GM21619 (cell line): Measurements from ENCODE around the gene PRKAR2A.
"Not testable (repeated sequence)": the region's sequence is repeated elsewhere in the genome, so short reads cannot be mapped to it uniquely, and the experiment has no call there.

Experiments
- ATAC-seq: cut with Tn5 transposase; IDR thresholded peaks from one replicate; pipeline ENCODE4 v1.9.1; 2021; ENCODE audit not compliant: unreplicated experiment

Gene PRKAR2A

DNA sequence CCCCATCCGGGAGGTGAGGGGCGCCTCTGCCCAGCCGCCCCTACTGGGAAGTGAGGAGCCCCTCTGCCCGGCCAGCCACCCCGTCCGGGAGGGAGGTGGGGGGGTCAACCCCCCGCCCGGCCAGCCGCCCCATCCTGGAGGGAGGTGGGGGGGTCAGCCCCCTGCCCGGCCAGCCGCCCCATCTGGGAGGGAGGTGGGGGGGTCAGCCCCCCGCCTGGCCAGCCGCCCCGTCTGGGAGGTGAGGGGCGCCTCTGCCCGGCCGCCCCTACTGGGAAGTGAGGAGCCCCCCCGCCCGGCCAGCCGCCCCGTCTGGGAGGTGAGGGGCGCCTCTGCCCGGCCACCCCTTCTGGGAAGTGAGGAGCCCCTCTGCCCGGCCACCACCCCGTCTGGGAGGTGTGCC lies 113.1 kb downstream of the PRKAR2A start:
- not testable (repeated sequence) for ATAC-seq

DNA sequence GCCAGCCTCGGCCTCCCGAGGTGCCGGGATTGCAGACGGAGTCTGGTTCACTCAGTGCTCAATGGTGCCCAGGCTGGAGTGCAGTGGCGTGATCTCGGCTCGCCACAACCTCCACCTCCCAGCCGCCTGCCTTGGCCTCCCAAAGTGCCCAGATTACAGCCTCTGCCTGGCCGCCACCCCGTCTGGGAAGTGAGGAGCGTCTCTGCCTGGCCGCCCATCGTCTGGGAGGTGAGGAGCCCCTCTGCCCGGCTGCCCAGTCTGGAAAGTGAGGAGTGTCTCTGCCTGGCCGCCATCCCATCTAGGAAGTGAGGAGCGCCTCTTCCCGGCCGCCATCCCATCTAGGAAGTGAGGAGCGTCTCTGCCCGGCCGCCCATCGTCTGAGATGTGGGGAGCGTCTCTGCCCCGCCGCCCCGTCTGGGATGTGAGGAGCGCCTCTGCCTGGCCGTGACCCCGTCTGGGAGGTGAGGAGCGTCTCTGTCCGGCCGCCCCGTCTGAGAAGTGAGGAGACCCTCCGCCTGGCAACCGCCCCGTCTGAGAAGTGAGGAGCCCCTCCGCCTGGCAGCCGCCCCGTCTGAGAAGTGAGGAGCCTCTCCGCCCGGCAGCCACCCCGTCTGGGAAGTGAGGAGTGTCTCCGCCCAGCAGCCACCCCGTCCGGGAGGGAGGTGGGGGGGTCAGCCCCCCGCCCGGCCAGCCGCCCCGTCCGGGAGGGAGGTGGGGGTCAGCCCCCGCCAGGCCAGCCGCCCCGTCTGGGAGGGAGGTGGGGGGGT lies 113.7 kb downstream of the PRKAR2A start:
- not testable (repeated sequence) for ATAC-seq

DNA sequence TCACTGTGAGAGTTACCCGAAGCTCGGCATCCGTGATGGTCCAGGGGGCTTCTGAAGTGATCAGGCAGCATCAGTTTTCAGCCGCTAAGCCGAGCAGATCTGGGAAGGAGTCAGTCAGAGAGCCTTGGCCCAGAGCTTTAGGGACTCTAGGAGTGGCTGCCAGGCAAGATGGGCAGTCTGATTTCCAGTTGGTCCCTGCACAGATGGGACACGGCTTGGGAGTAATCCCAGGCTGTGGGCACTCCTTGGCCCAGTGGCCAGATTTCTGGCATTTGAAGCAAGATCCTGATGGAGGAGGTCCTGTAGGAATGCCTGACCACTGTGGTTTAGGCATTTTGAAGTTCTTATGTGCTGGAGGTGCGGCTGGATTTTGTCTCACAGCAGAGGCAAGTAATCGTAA lies 120.2 kb downstream of the PRKAR2A start:
- no peak for ATAC-seq

DNA sequence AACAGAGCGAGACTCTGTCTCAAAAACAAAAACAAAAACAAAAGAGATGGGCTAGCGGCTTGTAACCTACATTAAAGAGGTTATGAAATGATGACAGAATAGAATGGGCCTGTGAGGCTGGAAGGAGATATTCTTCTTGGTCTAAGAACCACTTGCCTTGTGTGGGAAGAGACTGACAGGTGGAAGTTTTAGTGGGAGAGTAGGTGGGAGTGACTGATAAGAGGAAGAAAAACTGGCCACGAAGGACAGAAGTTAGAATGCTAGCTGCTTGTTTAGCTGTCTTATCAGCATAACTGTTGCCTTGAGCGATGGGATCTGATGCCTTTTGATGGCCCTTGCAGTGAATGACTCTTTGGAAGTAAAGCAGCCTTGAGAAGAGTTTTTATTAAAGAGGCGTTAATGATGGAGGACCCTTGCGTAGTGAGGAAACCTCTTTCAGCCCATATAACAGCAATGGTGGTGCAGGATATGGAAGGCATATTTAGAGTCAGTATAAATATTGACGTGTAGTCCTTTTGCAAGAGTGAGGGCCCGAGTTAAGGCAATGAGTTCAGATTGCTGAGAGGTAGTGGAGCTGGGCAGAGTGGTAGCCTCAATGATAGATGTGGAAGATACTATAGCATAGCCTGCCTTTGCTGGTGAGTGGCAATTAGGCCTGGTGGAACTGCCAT lies 122.4 kb downstream of the PRKAR2A start:
- not testable (repeated sequence) for ATAC-seq

DNA sequence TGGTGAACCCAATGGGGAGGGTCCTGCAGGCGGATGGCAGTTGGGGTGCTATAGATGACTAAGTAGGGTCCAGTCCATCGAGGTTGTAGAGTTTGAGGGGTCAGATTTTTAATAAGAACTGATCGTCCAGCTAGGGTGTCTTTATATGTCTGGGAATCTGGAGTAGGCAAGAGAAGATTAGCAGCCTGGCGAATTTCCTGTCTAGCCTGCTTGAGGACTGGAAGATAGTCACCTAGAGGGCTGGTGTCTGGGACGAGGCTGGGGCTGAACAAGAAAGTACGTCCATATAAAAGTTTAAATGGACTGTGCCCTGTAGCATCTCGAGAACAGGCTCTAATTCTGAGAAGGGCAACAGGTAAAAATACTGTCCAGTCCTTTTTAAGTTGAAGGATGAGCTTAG lies 123.9 kb downstream of the PRKAR2A start:
- ATAC-seq = no peak

- ATAC-seq = not testable (repeated sequence)
Observed at GRCh38 chr3:48723293-48723692, 124.4 kb downstream of the PRKAR2A start.

DNA sequence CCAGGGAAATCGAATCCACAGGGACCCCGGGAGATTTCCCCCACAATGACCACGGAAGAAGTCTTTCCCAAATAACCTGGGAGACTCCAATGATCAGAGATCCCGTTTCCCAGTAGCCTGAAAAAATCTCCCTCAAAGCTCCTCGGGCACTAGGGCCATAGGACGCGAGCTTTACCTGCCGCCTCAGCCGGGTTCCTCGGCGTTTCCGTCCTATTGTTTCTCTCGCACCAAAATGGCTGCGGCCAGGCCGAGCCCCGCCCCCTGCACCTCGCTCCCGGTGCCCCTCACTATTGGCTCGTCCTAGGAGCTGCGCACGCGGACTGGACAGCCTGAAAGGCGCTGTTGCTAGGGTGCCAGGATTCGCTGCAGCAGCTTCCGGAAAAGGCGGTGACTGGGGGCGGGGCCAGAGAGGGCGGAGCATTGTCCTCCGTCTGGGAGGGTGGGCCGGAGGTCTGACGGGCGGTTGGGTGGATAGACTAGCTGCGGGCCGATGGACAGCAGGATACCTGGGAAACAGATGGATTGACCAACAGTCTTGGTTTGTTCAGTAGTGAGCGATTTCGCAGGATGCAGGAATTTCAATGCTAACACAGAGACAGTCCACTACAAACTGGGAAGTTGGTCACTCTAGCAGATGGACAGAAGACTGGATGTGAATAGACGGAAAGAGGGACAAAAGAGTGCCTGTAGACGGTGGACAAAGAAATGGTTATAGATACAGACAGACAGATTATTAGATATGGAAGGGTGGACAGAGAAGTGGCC lies 130.5 kb downstream of the PRKAR2A start, which contains the start of gene IP6K2:
Gene IP6K2, minus strand, starts transcription at position 240 of the 765 bp plus-strand sequence. CDS start 21,930 bp downstream, outside the sequence.
- ATAC-seq = peak; percentile 97

GRCh38 chr3:48716508-48716981 lies 131.1 kb downstream of the PRKAR2A start:
- no peak for ATAC-seq

- ATAC-seq = no peak
Observed at GRCh38 chr3:48715174-48715800, 132.4 kb downstream of the PRKAR2A start.

- no peak for ATAC-seq
Observed at GRCh38 chr3:48711727-48712126, 135.9 kb downstream of the PRKAR2A start.

DNA sequence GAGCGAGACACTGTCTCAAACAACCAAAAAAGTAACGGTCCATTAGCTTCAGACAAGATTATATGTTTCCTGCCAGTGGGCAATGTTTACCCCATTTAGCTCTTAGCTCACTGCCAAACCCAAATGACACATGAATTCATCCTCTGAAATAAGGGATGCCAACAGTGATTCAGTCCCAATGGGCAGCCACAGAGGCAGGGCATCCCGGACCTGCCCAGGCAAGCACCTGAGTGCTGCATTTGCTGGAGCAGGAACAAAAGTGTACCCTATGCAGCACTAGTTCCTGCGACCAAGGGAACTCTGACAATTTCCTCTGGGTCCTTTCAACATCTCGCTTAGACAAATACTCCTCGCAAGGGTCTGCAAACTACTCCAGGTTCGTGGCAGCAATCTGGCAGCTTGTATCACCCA lies 138.6 kb downstream of the PRKAR2A start:
- no peak for ATAC-seq

DNA sequence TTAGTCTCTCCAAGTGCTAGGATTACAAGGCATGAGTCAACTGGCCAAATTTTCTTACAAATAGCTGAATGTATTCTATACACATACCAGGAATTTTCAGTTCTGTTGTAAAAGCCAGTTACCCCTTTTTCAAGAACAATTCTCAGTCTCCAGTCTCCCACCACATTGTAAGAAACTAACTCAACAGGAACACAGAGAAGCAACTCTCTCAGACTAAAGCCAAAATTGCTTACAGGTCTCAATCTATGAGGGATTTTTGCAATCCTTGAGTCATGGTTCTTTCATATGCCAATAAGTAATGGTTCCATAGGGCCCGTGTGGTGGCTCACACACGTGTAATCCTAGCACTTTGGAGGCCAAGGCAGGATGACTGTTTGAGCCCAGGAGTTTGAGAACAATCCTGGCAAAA lies 139.2 kb downstream of the PRKAR2A start:
- no peak for ATAC-seq

DNA sequence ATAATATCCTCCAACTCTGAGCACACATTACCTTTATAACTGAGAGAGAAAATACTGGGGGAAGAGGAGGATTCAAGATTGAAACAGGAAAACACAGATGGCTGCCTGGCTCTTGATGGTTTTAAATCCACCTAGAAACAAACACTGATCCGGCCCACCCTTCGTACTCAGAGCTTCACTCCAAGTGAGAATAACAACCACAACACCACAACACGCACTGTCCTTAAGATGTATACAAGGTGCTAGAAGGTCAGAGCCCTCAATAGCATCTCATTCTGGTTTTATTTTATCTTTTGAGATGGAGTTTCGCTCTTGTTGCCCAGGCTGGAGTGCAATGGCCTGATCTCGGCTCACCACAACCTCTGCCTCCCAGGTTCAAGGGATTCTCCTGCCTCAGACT lies 140.5 kb downstream of the PRKAR2A start:
- no peak for ATAC-seq

DNA sequence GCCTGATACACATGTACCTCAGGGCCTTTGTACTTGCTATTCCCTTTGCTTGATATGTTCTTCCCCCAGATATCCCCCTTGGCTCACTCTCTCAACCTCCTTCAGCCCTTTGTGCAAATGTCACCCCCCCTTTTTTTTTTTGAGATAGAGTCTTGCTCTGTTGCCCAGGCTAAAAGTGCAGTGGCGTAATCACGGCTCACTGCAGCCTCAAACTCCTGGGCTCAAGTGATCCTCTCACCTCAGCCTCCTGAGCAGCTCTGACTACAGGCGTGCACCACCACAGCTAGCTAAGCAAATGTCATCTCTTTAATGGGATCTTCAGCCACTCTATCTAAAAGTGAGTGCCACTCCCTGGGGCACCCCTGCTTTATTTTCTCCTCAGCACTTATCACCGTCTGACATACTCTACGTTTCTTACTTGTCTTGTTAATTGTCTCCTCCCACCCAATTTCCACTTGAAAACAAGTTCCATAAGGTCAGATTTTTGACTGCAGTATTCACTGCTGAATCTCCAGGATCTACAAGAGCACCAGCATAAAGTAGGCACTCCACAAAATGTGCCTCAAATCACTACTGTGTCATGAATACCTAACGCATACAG lies 145.3 kb downstream of the PRKAR2A start:
- ATAC-seq = no peak

DNA sequence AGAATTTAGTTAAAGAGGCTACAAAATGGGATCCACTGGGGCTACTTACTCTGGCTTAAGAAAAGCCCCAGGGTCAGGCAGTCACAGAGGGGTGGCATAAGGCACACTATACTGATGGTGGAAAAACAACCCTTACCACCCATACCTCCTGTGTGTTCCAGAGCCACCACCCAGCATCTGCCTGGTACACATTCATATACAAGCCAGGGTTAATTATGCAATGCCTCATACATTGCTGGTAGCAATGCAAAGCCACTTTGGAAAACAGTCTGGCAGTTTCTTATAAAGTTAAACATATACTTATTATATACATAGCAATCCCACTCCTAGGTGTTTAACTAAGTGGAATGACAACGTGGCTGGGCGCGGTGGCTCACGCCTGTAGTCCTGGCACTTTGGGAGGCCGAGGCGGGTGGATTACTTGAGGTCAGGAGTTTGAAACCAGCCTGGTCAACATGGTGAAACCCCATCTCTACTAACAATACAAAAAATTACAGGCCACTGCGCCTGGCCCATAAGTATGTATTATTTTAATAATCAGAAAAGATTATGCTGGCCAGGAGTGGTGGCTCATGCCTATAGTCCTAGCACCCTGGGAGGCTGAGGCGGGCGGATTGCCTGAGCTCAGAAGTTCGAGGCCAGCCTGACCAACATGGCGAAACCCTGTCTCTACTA lies 146.8 kb downstream of the PRKAR2A start:
- no peak for ATAC-seq

- no peak for ATAC-seq
Observed at GRCh38 chr3:48698891-48699290, 148.8 kb downstream of the PRKAR2A start.

- no peak for ATAC-seq
Observed at GRCh38 chr3:48697952-48698351, 149.7 kb downstream of the PRKAR2A start.

DNA sequence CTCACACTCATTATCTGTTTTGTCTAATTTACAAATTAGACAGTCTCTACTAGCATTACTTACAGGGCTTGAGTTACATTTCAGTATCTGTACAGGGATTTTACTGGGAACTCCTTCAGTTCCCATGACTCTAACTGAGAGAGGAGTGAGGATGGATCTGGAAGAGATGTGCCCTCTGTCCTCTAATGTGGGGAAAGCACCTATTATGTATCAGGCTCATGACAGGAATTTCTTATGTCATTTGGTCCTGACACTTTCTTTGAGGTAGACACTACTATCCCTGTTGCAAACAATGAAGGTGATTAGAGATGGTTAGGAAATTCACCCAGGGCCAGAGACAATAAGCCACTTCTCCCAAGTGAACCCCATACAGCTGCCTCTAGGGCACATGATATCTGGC lies 151.1 kb downstream of the PRKAR2A start:
- ATAC-seq = no peak
